SK-N-SH (cell line): ENCODE measurements around the gene ZMYND8. TPM values are rescaled to one million over a fixed set of nuclear protein-coding genes. Genes with fewer than 3 reads are reported as not detected.

ENCODE experiments used
- CTCF ChIA-PET: fragments of 300-600, 350-600 bp; formaldehyde crosslinking; extraction: SDS; loops from one replicate; lab custom pipeline; 2021; lab: Yijun Ruan, JAX
- POLR2A ChIA-PET: fragments of 350-600 bp; sonication (Branson Sonifier 250); formaldehyde crosslinking; extraction: SDS; loops from one replicate; lab custom pipeline; 2020; ENCODE audit warnings: antibody characterized with exemption, inconsistent platforms; lab: Yijun Ruan, JAX
- DNase-seq: peaks from one replicate; pipeline ENCODE4 v3.0.0; 2012
- H2AFZ ChIP-seq: fragments of 200-600 bp; sonication (generic); 2 replicates; pipeline ENCODE4 v1.8.1; 2016; ENCODE audit warnings: antibody characterized with exemption, mild to moderate bottlenecking, low read depth
- H3F3A ChIP-seq: fragments of 200-600 bp; sonication (generic); replicated peaks from 2 replicates; pipeline ENCODE3; 2016; ENCODE audit warnings: antibody characterized with exemption, mild to moderate bottlenecking; ENCODE audit not compliant: insufficient read depth
- H3K27ac ChIP-seq, 2 experiments: fragments of 200-500 bp in 1 of 2; fragments of 200-600 bp in 1 of 2; sonication (Bioruptor generic) in 1 of 2; sonication (generic), shearing (Covaris generic) in 1 of 2; 2 replicates each; pipeline versions ENCODE4 v1.5.1 to v1.6.1; 2014 to 2016; ENCODE audit warnings: low read depth in 2 of 2, inconsistent platforms in 1 of 2, low read length in 1 of 2, mild to moderate bottlenecking in 1 of 2, mixed read lengths in 1 of 2
- H3K27me3 ChIP-seq: fragments of 200-600 bp; sonication (generic), shearing (Covaris generic); 2 replicates; pipeline ENCODE4 v1.6.1; 2016; ENCODE audit warnings: mixed run types; ENCODE audit not compliant: insufficient read depth
- H3K36me3 ChIP-seq, 2 experiments: fragments of 200-500 bp in 1 of 2; fragments of 200-600 bp in 1 of 2; sonication (Bioruptor generic) in 1 of 2; sonication (generic) in 1 of 2; replicated peaks in 1 of 2; 2 replicates each; pipeline versions ENCODE3 to v1.5.1; 2014 to 2016; ENCODE audit warnings: low read length in 1 of 2, mild to moderate bottlenecking in 1 of 2; ENCODE audit not compliant: insufficient read depth in 2 of 2, control insufficient read depth in 1 of 2
- H3K4me1 ChIP-seq, 2 experiments: fragments of 200-500 bp in 1 of 2; fragments of 200-600 bp in 1 of 2; sonication (Bioruptor generic) in 1 of 2; sonication (generic), shearing (Covaris generic) in 1 of 2; 2 replicates each; pipeline versions ENCODE4 v1.5.1 to v1.6.1; 2014 to 2016; ENCODE audit warnings: low read depth in 1 of 2, low read length in 1 of 2, mixed run types in 1 of 2; ENCODE audit not compliant: insufficient read depth in 2 of 2, control insufficient read depth in 1 of 2
- H3K4me2 ChIP-seq: fragments of 200-600 bp; sonication (generic), shearing (Covaris generic); 2 replicates; pipeline ENCODE4 v1.6.1; 2017; ENCODE audit warnings: mixed run types
- H3K4me3 ChIP-seq, 2 experiments: fragments of 200-500 bp in 1 of 2; fragments of 200-600 bp in 1 of 2; sonication (Bioruptor generic) in 1 of 2; sonication (generic), shearing (Covaris generic) in 1 of 2; 2 replicates each; pipeline versions ENCODE4 v1.5.1 to v1.8.1; 2014 to 2016; ENCODE audit warnings: low read depth in 2 of 2, inconsistent platforms in 1 of 2, low read length in 1 of 2, mild to moderate bottlenecking in 1 of 2, mixed read lengths in 1 of 2, moderate library complexity in 1 of 2
- H3K79me2 ChIP-seq: fragments of 200-600 bp; sonication (generic); 2 replicates; pipeline ENCODE4 v1.8.1; 2017; ENCODE audit warnings: mild to moderate bottlenecking; ENCODE audit not compliant: insufficient read depth
- H3K9ac ChIP-seq: fragments of 200-600 bp; sonication (generic); 2 replicates; pipeline ENCODE4 v1.6.1; 2017; ENCODE audit warnings: mixed run types
- H3K9me2 ChIP-seq: fragments of 200-600 bp; sonication (generic); 2 replicates; pipeline ENCODE4 v1.6.1; 2017; ENCODE audit warnings: mixed run types
- H3K9me3 ChIP-seq: fragments of 200-600 bp; sonication (generic); 2 replicates; pipeline ENCODE4 v1.6.1; 2017; ENCODE audit warnings: mixed run types, mild to moderate bottlenecking, moderate library complexity
- H4K20me1 ChIP-seq: fragments of 200-600 bp; sonication (generic); 2 replicates; pipeline ENCODE4 v1.6.1; 2017; ENCODE audit warnings: mild to moderate bottlenecking, mixed run types; ENCODE audit not compliant: insufficient read depth
- CHD2 ChIP-seq: fragments of 150-350 bp; IDR thresholded peaks from 2 replicates; pipeline ENCODE4 v1.6.1; 2018; ENCODE audit warnings: low read length; ENCODE audit not compliant: partially characterized antibody
- ELF1 ChIP-seq: IDR thresholded peaks from 2 replicates; pipeline ENCODE4 v1.4.0; 2012
- FOXJ3 ChIP-seq: sonication (generic); formaldehyde crosslinking; IDR thresholded peaks from 2 replicates; pipeline ENCODE4 v1.5.1; 2020; ENCODE audit warnings: mild to moderate bottlenecking, missing genetic modification reagents
- FOXM1 ChIP-seq: IDR thresholded peaks from 2 replicates; pipeline ENCODE4 v1.4.0; 2012; ENCODE audit warnings: low read depth, mild to moderate bottlenecking
- GABPA ChIP-seq: IDR thresholded peaks from 2 replicates; pipeline ENCODE4 v1.4.0; 2012; ENCODE audit warnings: low read depth, mild to moderate bottlenecking
- GATA2 ChIP-seq: sonication (generic); formaldehyde crosslinking; IDR thresholded peaks from 2 replicates; pipeline ENCODE4 v1.5.0; 2020; ENCODE audit warnings: mild to moderate bottlenecking, missing genetic modification reagents
- JUND ChIP-seq: IDR thresholded peaks from 2 replicates; pipeline ENCODE4 v1.4.0; 2012
- MEF2A ChIP-seq: IDR thresholded peaks from 2 replicates; pipeline ENCODE4 v1.4.0; 2012; ENCODE audit warnings: low read depth, borderline replicate concordance
- NRF1 ChIP-seq: IDR thresholded peaks from 2 replicates; pipeline ENCODE4 v1.6.1; 2012; ENCODE audit warnings: low read depth, mild to moderate bottlenecking, low read length
- POLR2AphosphoS5 ChIP-seq: IDR thresholded peaks from 2 replicates; pipeline ENCODE4 v1.6.1; 2012; ENCODE audit warnings: low read depth, low read length
- RCOR1 ChIP-seq: fragments of 150-350 bp; IDR thresholded peaks from 2 replicates; pipeline ENCODE4 v1.6.1; 2017; ENCODE audit warnings: antibody characterized with exemption, low read length
- SIN3A ChIP-seq: IDR thresholded peaks from 2 replicates; pipeline ENCODE4 v1.6.1; 2012; ENCODE audit warnings: low read depth, mild to moderate bottlenecking, low read length, moderate library complexity, borderline replicate concordance
- SMC3 ChIP-seq: IDR thresholded peaks from 2 replicates; pipeline ENCODE4 v1.6.1; 2012; ENCODE audit warnings: low read depth, low read length, improper control_type of control experiment
- TAF1 ChIP-seq: IDR thresholded peaks from 2 replicates; pipeline ENCODE4 v1.6.1; 2012; ENCODE audit warnings: low read depth, mild to moderate bottlenecking, low read length, moderate library complexity, borderline replicate concordance
- TCF12 ChIP-seq: IDR thresholded peaks from 2 replicates; pipeline ENCODE4 v1.4.0; 2012
- YY1 ChIP-seq: IDR thresholded peaks from 2 replicates; pipeline ENCODE4 v1.4.0; 2012; ENCODE audit warnings: low read depth, mild to moderate bottlenecking
- WGBS: methylation state at CpG from one replicate; pipeline ENCODE4 v1.1.6; 2017; ENCODE audit warnings: low lambda C conversion rate; 5-methylcytosine and 5-hydroxymethylcytosine counted together
- polyA plus RNA-seq, 3 experiments: library from polyadenylated mRNA; depleted of rRNA; stranded (reverse); fragments of >200 nt; gene quantifications; 2 replicates each; pipeline ENCODE4 v1.2.3, GENCODE V29; 2012
- TF ChIP-seq, protein P1 (sequence below): IDR thresholded peaks from 2 replicates; pipeline ENCODE4 v1.4.0; 2012; ENCODE audit warnings: low read depth, borderline replicate concordance
- TF ChIP-seq, protein P2 (sequence below): IDR thresholded peaks from 2 replicates; pipeline ENCODE4 v1.4.0; 2012; ENCODE audit warnings: low read depth

The ZMYND8 gene
- polyA plus RNA-seq, 1 of the 3 experiments (the other 2 are of a cell fraction) = 25.3 TPM

DNA sequence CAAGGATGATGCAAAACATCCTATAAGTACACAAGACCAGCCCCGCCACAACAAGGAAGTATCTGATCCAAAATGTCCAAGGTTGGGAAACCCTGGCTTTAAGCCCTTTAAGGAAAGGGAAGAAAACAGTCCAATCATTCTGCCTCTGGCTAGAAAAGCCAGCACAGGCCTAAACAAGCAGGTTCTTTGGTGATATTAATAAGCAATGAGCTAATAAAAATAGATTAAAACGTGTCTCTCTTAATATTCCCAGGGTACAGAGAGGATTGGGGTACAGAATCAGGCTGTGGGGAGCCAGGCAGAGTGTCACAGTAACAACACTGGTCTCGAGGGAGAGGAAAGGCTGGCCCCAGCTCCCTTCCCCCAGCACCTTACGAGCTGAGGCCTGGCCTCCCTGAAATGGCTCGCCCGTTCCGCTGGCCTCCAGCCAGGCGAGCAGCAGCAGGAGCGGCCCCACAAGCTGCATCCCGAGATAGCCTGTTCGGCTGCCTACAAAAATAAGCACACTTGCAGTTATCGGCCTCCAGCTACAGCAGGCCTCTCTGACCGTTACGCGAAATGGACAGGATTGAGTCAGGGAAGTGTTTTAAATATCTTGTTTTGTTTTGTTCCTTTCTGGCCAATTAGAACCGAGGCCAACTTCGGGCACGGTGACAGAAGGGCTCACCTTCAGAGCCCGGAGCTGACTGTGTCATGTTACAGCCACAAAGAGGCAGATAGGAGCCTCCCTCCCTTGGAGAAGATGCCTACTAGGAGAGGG is 4.0 kb upstream of the ZMYND8 start (continued):
- TF ChIP-seq, protein P1, sequence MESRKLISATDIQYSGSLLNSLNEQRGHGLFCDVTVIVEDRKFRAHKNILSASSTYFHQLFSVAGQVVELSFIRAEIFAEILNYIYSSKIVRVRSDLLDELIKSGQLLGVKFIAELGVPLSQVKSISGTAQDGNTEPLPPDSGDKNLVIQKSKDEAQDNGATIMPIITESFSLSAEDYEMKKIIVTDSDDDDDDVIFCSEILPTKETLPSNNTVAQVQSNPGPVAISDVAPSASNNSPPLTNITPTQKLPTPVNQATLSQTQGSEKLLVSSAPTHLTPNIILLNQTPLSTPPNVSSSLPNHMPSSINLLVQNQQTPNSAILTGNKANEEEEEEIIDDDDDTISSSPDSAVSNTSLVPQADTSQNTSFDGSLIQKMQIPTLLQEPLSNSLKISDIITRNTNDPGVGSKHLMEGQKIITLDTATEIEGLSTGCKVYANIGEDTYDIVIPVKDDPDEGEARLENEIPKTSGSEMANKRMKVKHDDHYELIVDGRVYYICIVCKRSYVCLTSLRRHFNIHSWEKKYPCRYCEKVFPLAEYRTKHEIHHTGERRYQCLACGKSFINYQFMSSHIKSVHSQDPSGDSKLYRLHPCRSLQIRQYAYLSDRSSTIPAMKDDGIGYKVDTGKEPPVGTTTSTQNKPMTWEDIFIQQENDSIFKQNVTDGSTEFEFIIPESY = no peak
- TF ChIP-seq POLR2AphosphoS5 = peak; percentile 85
- TF ChIP-seq MEF2A = no peak
- TF ChIP-seq ELF1 = no peak
- no peak for TF ChIP-seq NRF1
- TF ChIP-seq, protein P2, sequence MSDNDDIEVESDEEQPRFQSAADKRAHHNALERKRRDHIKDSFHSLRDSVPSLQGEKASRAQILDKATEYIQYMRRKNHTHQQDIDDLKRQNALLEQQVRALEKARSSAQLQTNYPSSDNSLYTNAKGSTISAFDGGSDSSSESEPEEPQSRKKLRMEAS = peak; percentile 67; the same call in 1 of the 2 replicates
- TF ChIP-seq JUND = no peak
- TF ChIP-seq SIN3A = no peak
- TF ChIP-seq TAF1 = no peak
- TF ChIP-seq RCOR1 = peak; percentile 81
- no peak for TF ChIP-seq FOXJ3
- TF ChIP-seq YY1 = peak; percentile 34; the same call in 1 of the 2 replicates
- no peak for TF ChIP-seq GABPA
- TF ChIP-seq GATA2 = no peak

DNA sequence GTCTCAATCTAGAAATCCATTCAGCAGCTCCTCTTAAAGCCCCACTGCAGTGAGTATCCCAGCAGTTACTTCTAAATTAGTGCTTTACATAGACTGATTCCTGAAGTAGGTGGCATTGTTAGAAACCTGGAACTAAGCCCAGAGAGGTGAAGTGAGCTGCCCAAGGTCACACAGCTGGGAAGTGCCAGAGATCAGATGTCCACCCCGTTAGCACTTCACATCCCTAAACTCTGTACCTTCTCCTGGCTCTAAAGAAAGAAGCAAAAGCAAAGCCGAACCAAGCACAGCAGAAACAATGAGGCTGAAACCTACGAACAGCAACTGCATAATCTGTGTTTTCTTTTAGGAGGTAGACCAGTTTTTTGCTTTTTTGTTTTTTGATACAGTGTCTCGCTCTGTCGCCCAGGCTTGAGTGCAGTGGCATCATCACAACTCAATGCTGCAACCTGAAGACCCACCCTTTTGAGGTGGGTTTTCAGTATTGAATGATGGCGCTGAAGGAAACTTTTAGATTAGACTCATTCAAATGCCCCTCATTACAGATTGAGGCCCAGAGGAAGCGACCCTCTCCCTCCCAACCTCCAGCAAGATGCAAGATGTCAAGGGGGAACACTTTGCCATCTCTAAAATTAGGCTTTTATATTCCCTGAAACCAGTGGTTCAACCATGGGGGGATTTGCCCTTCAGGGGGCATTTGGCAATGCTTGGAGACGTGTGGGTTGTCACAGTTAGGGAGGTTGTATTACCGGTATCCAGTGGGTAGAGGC is 3.2 kb upstream of the ZMYND8 start:
- H3F3A ChIP-seq = peaks cover 58% of the 10 kb centered on the region
- ChIA-PET CTCF (interaction anchor here (0.7 to 13.1 kb wide), 9 partner anchors 11 to 261 kb away, joined by 3 to 99 read pairs (median 4); no protein-coding TSS in a partner anchor), POLR2A (interaction anchor here (0.8 kb wide), 1 partner anchor 24 kb away, joined by 3 read pairs; no protein-coding TSS in a partner anchor)
- H3K9me2 ChIP-seq = no peaks in the 10 kb centered on the region
- H3K27ac ChIP-seq = peak overlapping the region; percentile 97 to 100
- no peaks in the 10 kb centered on the region for H3K27me3 ChIP-seq
- H3K4me3 ChIP-seq = no peak overlapping the region
- peak overlapping the region; percentile 89 for H3K9ac ChIP-seq
- peak overlapping the region; percentile 79 for H3K4me2 ChIP-seq
- 62% methylated on average over 9 of the region's 9 CpGs for WGBS
- peaks cover 21% of the 10 kb centered on the region for H3K79me2 ChIP-seq
- H3K36me3 ChIP-seq = no peaks in the 10 kb centered on the region
- TF ChIP-seq CHD2 (no peak), FOXM1 (no peak), TCF12 (no peak), SMC3 (no peak), YY1 (peak; percentile 15; the same call in 1 of the 2 replicates)
- 0 out of 2 replicates have a peak overlapping the region, but pooled peaks have one; percentile 75 for H2AFZ ChIP-seq
- DNase-seq = no peak
- H3K9me3 ChIP-seq = no peaks in the 10 kb centered on the region
- H4K20me1 ChIP-seq = no peaks in the 10 kb centered on the region
- H3K4me1 ChIP-seq = peaks cover 48 to 61% of the 10 kb centered on the region in 2 experiments
